Activated B cell treated with CpG ODN at 0.5 μM for 24 hours (primary cell): ENCODE results near the gene TMEM121B. TPM values are rescaled to one million over a fixed set of nuclear protein-coding genes. Genes with fewer than 3 reads are reported as not detected.

Source experiments
- ATAC-seq: fragments of 200-7000 bp; cut with Tn5 transposase; one replicate; pipeline ENCODE4 v1.10.0; 2021; ENCODE audit warnings: low read depth, mild to moderate bottlenecking, moderate library complexity
- CTCF ChIA-PET: fragments of 350-600 bp; sonication (Branson Sonifier 250); formaldehyde crosslinking; loops from one replicate; lab custom pipeline; 2021; ENCODE audit warnings: antibody characterized with exemption; lab: Charles Lee
- POLR2A ChIA-PET: fragments of 350-600 bp; sonication (Branson Sonifier 250); formaldehyde crosslinking; loops from one replicate; lab custom pipeline; 2021; ENCODE audit warnings: antibody characterized with exemption; lab: Charles Lee
- DNase-seq: peaks from one replicate; pipeline ENCODE4 v3.0.0; 2022
- H3K27ac Mint-ChIP-seq: one replicate; pipeline ENCODE4 v1.8.0; 2020; ENCODE audit warnings: mixed read lengths
- H3K27me3 Mint-ChIP-seq: one replicate; pipeline ENCODE4 v1.8.0; 2021; ENCODE audit warnings: mixed read lengths
- H3K36me3 Mint-ChIP-seq: one replicate; pipeline ENCODE4 v1.8.0; 2021; ENCODE audit warnings: low read depth, mixed read lengths
- H3K4me1 Mint-ChIP-seq: one replicate; pipeline ENCODE4 v1.8.0; 2021; ENCODE audit warnings: mixed read lengths
- H3K4me3 Mint-ChIP-seq: one replicate; pipeline ENCODE4 v1.8.0; 2020; ENCODE audit warnings: mild to moderate bottlenecking, mixed read lengths
- H3K9me3 Mint-ChIP-seq: one replicate; pipeline ENCODE4 v1.8.0; 2020; ENCODE audit warnings: mixed read lengths
- intact Hi-C: fragments of 100-400 bp; cut with micrococcal nuclease; formaldehyde crosslinking; loops from one replicate; pipeline ENCODE4 v1.15.1; 2024
- total RNA-seq: library from RNA; stranded (reverse); gene quantifications from 2 replicates; pipeline ENCODE4 v1.2.3, GENCODE V29; 2022
- TF ChIP-seq, protein P1 (sequence below): fragments of 200-600 bp; IDR thresholded peaks from one replicate; pipeline ENCODE4 v1.8.0; 2022; ENCODE audit warnings: antibody characterized with exemption, mild to moderate bottlenecking

TMEM121B gene
- total RNA-seq, 1 donor from 2014 or later: 0.16 TPM

DNA sequence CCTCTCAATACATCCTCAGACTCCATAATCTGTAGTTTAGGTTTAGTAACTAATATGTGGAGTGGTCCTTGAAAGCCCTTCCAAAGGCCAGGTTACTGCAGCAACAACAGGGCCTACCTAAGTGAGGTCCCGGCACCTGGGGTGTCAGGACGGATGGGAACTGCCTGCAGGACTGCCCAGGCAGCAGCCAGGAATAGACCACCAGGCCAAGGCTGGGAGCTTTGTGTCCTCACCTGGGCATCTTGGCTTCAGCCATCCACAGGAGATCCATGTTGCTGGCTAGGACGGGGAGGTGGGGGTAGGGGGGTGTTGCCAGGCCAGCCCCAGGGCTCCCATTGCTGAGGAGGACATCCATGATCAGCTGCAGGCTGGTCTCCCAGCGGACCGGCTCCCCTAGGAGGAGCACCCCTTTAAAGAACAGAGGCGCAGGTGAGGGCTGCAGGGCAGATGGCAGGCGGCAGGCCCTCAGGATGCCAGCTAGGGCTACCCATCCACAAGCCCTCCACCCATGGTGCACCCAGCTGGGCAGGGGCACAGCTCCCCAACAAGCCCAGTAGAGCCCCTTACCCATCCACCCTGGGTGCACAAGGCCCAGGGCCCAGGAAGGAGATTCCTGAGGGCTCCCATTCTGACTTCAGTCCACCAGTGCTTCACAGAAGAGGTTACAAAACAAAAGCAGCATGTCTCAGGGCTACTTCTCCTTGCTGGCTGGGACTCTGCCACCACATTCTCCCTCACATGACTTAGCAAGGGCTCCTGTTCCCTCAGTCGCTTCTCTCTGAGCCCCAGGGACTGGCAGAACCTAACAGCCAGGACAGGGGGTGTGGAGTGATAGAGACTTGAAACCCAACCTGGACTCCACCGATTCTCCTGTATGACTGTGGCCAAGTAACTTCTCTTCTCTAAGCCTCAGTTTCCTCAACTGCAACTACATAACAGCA, 19.9 kb upstream of the TMEM121B start:
- Mint-ChIP-seq H3K4me1 (no peaks in the 10 kb centered on the region), H3K27me3 (no peaks in the 10 kb centered on the region), H3K36me3 (peaks cover 74% of the 10 kb centered on the region), H3K9me3 (no peaks in the 10 kb centered on the region), H3K27ac (no peak overlapping the region), H3K4me3 (no peak overlapping the region)
- intact Hi-C loops: no loop called here
- ATAC-seq: no peak
- ChIA-PET CTCF (no interaction called here), POLR2A (no interaction called here)
- no peak for DNase-seq
- TF ChIP-seq, protein P1, sequence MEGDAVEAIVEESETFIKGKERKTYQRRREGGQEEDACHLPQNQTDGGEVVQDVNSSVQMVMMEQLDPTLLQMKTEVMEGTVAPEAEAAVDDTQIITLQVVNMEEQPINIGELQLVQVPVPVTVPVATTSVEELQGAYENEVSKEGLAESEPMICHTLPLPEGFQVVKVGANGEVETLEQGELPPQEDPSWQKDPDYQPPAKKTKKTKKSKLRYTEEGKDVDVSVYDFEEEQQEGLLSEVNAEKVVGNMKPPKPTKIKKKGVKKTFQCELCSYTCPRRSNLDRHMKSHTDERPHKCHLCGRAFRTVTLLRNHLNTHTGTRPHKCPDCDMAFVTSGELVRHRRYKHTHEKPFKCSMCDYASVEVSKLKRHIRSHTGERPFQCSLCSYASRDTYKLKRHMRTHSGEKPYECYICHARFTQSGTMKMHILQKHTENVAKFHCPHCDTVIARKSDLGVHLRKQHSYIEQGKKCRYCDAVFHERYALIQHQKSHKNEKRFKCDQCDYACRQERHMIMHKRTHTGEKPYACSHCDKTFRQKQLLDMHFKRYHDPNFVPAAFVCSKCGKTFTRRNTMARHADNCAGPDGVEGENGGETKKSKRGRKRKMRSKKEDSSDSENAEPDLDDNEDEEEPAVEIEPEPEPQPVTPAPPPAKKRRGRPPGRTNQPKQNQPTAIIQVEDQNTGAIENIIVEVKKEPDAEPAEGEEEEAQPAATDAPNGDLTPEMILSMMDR: no peak

GRCh38 chr22:17140022-17140421, 18.9 kb upstream of the TMEM121B start:
- intact Hi-C loops: no loop called here
- ATAC-seq: no peak
- Mint-ChIP-seq H3K36me3 (peaks cover 71% of the 10 kb centered on the region), H3K27me3 (no peaks in the 10 kb centered on the region), H3K9me3 (no peaks in the 10 kb centered on the region), H3K27ac (no peak overlapping the region), H3K4me3 (no peak overlapping the region), H3K4me1 (no peaks in the 10 kb centered on the region)
- TF ChIP-seq, protein P1: no peak
- no peak for DNase-seq
- ChIA-PET POLR2A (no interaction called here), CTCF (no interaction called here)

DNA sequence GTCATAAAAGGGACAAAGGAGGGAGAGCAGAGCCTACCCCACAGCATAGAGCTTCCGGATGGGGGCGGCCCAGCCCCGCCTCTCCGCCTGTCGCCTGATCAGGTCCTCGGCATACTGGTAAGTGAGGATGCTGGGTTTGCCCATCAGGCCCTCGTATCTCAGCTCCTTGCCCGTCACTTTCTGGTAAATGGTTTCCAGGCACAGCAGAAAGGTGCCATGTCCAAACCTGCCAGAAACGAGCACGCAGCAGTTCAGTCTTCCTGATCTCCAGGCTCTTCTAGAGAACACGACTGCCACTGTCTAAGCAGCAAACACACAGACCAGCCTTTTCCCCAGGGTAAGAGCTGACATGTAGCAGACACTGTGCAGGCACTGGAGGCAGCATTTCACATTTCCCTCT, 17.4 kb upstream of the TMEM121B start:
- Mint-ChIP-seq H3K27me3 (no peaks in the 10 kb centered on the region), H3K36me3 (peaks cover 66% of the 10 kb centered on the region)
- CTCF ChIA-PET: no interaction called here

DNA sequence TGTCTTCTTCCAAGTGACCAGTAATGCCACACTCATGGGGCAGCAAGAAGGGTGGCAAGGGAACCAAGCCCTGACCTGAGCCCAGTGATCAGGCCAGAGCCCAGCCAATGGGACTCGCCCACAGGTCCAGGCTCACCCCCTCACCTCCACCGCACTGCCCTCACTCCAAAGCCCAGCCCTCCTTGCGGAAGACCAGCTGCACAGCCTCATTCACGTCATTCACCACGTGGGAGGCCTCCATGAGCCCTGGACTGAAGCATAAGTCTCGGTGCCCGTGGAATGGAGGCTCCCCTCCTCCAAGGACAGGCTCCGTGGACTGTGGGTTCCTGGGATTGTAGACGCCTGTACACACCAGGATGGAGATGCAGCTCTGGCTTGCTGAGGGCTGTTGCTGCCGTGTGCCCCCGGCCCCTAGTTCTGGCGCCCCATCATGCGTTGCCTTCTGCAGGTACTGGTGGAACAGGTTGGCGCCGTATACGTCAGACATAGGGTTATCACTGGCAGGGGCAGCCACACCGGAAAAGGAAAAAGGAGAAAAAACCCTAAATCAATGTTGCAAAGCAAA, 16.8 kb upstream of the TMEM121B start:
- Mint-ChIP-seq H3K4me3 (no peak overlapping the region), H3K4me1 (no peaks in the 10 kb centered on the region), H3K27ac (no peak overlapping the region), H3K36me3 (peaks cover 64% of the 10 kb centered on the region), H3K27me3 (no peaks in the 10 kb centered on the region), H3K9me3 (no peaks in the 10 kb centered on the region)
- no peak for DNase-seq
- CTCF ChIA-PET: no interaction called here
- TF ChIP-seq, protein P1: no peak
- ATAC-seq: no peak
- intact Hi-C loops: no loop called here
- POLR2A ChIA-PET: no interaction called here

More for the DNA sequence above, 17.4 kb upstream of the TMEM121B start:
- intact Hi-C loops: no loop called here
- no peak for DNase-seq
- no peak overlapping the region for H3K4me3 Mint-ChIP-seq
- no peak for ATAC-seq
- H3K9me3 Mint-ChIP-seq: no peaks in the 10 kb centered on the region
- POLR2A ChIA-PET: no interaction called here
- H3K4me1 Mint-ChIP-seq: no peaks in the 10 kb centered on the region
- H3K27ac Mint-ChIP-seq: no peak overlapping the region
- TF ChIP-seq, protein P1: no peak

GRCh38 chr22:17137170-17137569, 16.0 kb upstream of the TMEM121B start:
- ATAC-seq (no peak), DNase-seq (no peak)
- CTCF ChIA-PET: no interaction called here
- POLR2A ChIA-PET: no interaction called here
- no peaks in the 10 kb centered on the region for H3K27me3 Mint-ChIP-seq
- no peaks in the 10 kb centered on the region for H3K4me1 Mint-ChIP-seq
- H3K27ac Mint-ChIP-seq: no peak overlapping the region
- TF ChIP-seq, protein P1: no peak
- H3K36me3 Mint-ChIP-seq: peaks cover 56% of the 10 kb centered on the region
- intact Hi-C loops: no loop called here
- H3K9me3 Mint-ChIP-seq: no peaks in the 10 kb centered on the region
- no peak overlapping the region for H3K4me3 Mint-ChIP-seq
